HG03045 (cell line): ENCODE measurements around the gene TOPAZ1.
"Not testable (repeated sequence)": the region's sequence is repeated elsewhere in the genome, so short reads cannot be mapped to it uniquely, and the experiment has no call there.

ENCODE experiments used
- ATAC-seq: cut with Tn5 transposase; IDR thresholded peaks from one replicate; pipeline ENCODE4 v1.9.1; 2021; ENCODE audit warnings: mild to moderate bottlenecking, moderate library complexity; ENCODE audit not compliant: unreplicated experiment

TOPAZ1 gene

GRCh38 chr3:44326515-44326914 lies 84.8 kb downstream of the TOPAZ1 start:
- no peak for ATAC-seq

- ATAC-seq: no peak
Observed at GRCh38 chr3:44329946-44330345, 88.3 kb downstream of the TOPAZ1 start.

GRCh38 chr3:44330444-44330843 lies 88.8 kb downstream of the TOPAZ1 start:
- no peak for ATAC-seq

GRCh38 chr3:44334326-44334725 lies 92.6 kb downstream of the TOPAZ1 start:
- no peak for ATAC-seq

GRCh38 chr3:44337248-44337785 lies 95.6 kb downstream of the TOPAZ1 start:
- no peak for ATAC-seq

- ATAC-seq: peak; percentile 94
Observed at GRCh38 chr3:44338010-44338827, 96.5 kb downstream of the TOPAZ1 start, which contains the start of gene TCAIM. TCAIM (plus strand) TSS chr3:44338766; CDS start chr3:44354783, 16,017 bp downstream.

GRCh38 chr3:44338828-44339127 lies 97.1 kb downstream of the TOPAZ1 start:
- ATAC-seq: no peak

- ATAC-seq: no peak
Observed at GRCh38 chr3:44339181-44340057, 97.7 kb downstream of the TOPAZ1 start.

- ATAC-seq: no peak
Observed at GRCh38 chr3:44340058-44340395, 98.3 kb downstream of the TOPAZ1 start.

GRCh38 chr3:44342176-44342790 lies 100.6 kb downstream of the TOPAZ1 start:
- no peak for ATAC-seq

GRCh38 chr3:44343421-44343820 lies 101.7 kb downstream of the TOPAZ1 start:
- no peak for ATAC-seq

GRCh38 chr3:44346590-44346989 lies 104.9 kb downstream of the TOPAZ1 start:
- ATAC-seq: not testable (repeated sequence)

GRCh38 chr3:44348993-44349392 lies 107.3 kb downstream of the TOPAZ1 start:
- ATAC-seq: no peak

- no peak for ATAC-seq
Observed at GRCh38 chr3:44353355-44353924, 111.8 kb downstream of the TOPAZ1 start.

- no peak for ATAC-seq
Observed at GRCh38 chr3:44355362-44356033, 113.8 kb downstream of the TOPAZ1 start.

- no peak for ATAC-seq
Observed at GRCh38 chr3:44359146-44359751, 117.6 kb downstream of the TOPAZ1 start.

GRCh38 chr3:44363591-44363990 lies 121.9 kb downstream of the TOPAZ1 start:
- ATAC-seq: no peak

GRCh38 chr3:44365952-44366351 lies 124.3 kb downstream of the TOPAZ1 start:
- ATAC-seq: no peak

GRCh38 chr3:44375450-44375849 lies 133.8 kb downstream of the TOPAZ1 start:
- no peak for ATAC-seq
